Testis (tissue), 3 donors: ENCODE measurements around the gene CST6. TPM values are rescaled to one million over a fixed set of nuclear protein-coding genes. Genes with fewer than 3 reads are reported as not detected.
A peak's percentile ranks its signal among the peaks of the same experiment; 100 is the strongest.

Experiments used
- DNase-seq: peaks from one replicate; pipeline ENCODE4 v3.0.0-alpha.2; 2019
- H3K27ac ChIP-seq, 2 donors: fragments of 200-600 bp; sonication (generic); one replicate each; pipeline ENCODE4 v1.5.1; 2019
- H3K27me3 ChIP-seq: fragments of 200-600 bp; sonication (generic); one replicate; pipeline ENCODE4 v1.5.1; 2019
- H3K36me3 ChIP-seq: fragments of 200-600 bp; sonication (generic); one replicate; pipeline ENCODE4 v1.5.1; 2017; ENCODE audit warnings: low read depth; ENCODE audit errors: missing control alignments
- H3K4me1 ChIP-seq: fragments of 200-600 bp; sonication (generic); one replicate; pipeline ENCODE4 v1.5.1; 2019
- H3K4me3 ChIP-seq, 2 donors: fragments of 200-600 bp; sonication (generic); one replicate each; pipeline ENCODE4 v1.5.1; 2017 to 2019
- H3K9me3 ChIP-seq: fragments of 200-600 bp; sonication (generic); one replicate; pipeline ENCODE4 v1.5.1; 2017
- POLR2A ChIP-seq: fragments of 450-650 bp; IDR thresholded peaks from one replicate; pipeline ENCODE4 v1.6.1; 2017; ENCODE audit warnings: antibody characterized with exemption, mild to moderate bottlenecking, moderate library complexity
- WGBS, 2 donors: methylation state at CpG; one replicate each; pipeline ENCODE4 v1.1.5; 2018; 5-methylcytosine and 5-hydroxymethylcytosine counted together
- intact Hi-C: fragments of 100-400 bp; cut with DNase I; formaldehyde crosslinking; loops from one replicate; pipeline ENCODE4 v1.15.1; 2023; ENCODE audit warnings: low total_unique reads
- polyA plus RNA-seq: library from polyadenylated mRNA; stranded (reverse); fragments of 350-450 nt; fragmentation: Illumina TruSeq; extraction: RNeasy Lipid Tissue Mini Kit (QIAGEN cat#74804); gene quantifications from one replicate; pipeline ENCODE4 v1.2.3, GENCODE V29; 2014; ENCODE audit warnings: low read depth, low replicate concordance; ENCODE audit not compliant: insufficient read depth
- total RNA-seq, 2 donors: library from RNA; depleted of rRNA; stranded (reverse); fragments of >200 nt; gene quantifications; one replicate each; pipeline ENCODE4 v1.2.3, GENCODE V29; 2016
- TF ChIP-seq, protein P1 (sequence below), 3 experiments: fragments of 450-650 bp in 2 of 3; fragments of 200-600 bp in 1 of 3; sonication (generic) in 1 of 3; IDR thresholded peaks; one replicate each; pipeline ENCODE4 v1.5.1; 2016 to 2019; ENCODE audit warnings: antibody characterized with exemption in 3 of 3, mild to moderate bottlenecking in 2 of 3, moderate library complexity in 1 of 3

CST6 gene
- total and polyA plus RNA-seq, 3 donors from 2014 or later = 3.0 to 11.9 (median 6.6) TPM

- peaks cover 13% of the 10 kb centered on the region for H3K4me1 ChIP-seq
- H3K27me3 ChIP-seq = no peaks in the 10 kb centered on the region
- intact Hi-C loops = no loop called here
- 0 to 1% methylated on average over 16 to 55 of the region's 55 CpGs for WGBS, 2 donors
- peak within 1 kb of the TSS; percentile 92 to 98 for H3K27ac ChIP-seq
- DNase-seq = peak; percentile 95
- no peaks in the 10 kb centered on the region for H3K9me3 ChIP-seq
- H3K4me3 ChIP-seq = peak within 1 kb of the TSS; percentile 90 to 93
- no peaks in the 10 kb centered on the region for H3K36me3 ChIP-seq
- no peak for TF ChIP-seq POLR2A
- TF ChIP-seq, protein P1, sequence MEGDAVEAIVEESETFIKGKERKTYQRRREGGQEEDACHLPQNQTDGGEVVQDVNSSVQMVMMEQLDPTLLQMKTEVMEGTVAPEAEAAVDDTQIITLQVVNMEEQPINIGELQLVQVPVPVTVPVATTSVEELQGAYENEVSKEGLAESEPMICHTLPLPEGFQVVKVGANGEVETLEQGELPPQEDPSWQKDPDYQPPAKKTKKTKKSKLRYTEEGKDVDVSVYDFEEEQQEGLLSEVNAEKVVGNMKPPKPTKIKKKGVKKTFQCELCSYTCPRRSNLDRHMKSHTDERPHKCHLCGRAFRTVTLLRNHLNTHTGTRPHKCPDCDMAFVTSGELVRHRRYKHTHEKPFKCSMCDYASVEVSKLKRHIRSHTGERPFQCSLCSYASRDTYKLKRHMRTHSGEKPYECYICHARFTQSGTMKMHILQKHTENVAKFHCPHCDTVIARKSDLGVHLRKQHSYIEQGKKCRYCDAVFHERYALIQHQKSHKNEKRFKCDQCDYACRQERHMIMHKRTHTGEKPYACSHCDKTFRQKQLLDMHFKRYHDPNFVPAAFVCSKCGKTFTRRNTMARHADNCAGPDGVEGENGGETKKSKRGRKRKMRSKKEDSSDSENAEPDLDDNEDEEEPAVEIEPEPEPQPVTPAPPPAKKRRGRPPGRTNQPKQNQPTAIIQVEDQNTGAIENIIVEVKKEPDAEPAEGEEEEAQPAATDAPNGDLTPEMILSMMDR (IDR thresholded peaks at IDR 0.05) = no peak
Observed at GRCh38 chr11:66001942-66002647, 9.7 kb upstream of the CST6 start, which contains the start of the genes BANF1 and EIF1AD. Gene BANF1 (plus strand): TSS chr11:66002503. CDS start chr11:66003251, 748 bp downstream. Gene EIF1AD (minus strand): TSS chr11:66002157. CDS start chr11:66000389, 1,768 bp downstream.

- Histone ChIP-seq H3K27me3 (no peaks in the 10 kb centered on the region), H3K4me3 (peak overlapping the region; percentile 90 to 93), H3K9me3 (no peaks in the 10 kb centered on the region), H3K36me3 (no peaks in the 10 kb centered on the region), H3K4me1 (peaks cover 16% of the 10 kb centered on the region), H3K27ac (peak overlapping the region; percentile 92 to 98)
- intact Hi-C loops = no loop called here
- 0% methylated on average over 7 to 37 of the region's 40 CpGs for WGBS, 2 donors
- TF ChIP-seq, protein P1 (IDR thresholded peaks at IDR 0.05) = no peak
- TF ChIP-seq POLR2A = no peak
- DNase-seq = peak; percentile 71
Observed at GRCh38 chr11:66002648-66003225, 9.1 kb upstream of the CST6 start.

DNA sequence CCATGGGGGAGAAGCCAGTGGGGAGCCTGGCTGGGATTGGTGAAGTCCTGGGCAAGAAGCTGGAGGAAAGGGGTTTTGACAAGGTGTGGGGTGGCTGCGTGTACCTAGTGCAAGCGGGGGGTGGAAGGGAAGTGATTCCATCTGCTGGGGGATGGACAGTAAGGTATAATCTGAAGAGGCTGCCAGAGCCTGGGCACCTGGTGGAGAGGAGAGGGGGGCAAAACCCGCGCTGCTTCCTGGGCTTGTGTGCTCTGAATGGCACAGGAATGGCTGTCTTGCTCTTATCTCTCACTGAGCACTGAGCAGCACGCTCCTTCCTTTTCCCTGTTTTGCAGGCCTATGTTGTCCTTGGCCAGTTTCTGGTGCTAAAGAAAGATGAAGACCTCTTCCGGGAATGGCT is 8.5 kb upstream of the CST6 start:
- no peaks in the 10 kb centered on the region for H3K36me3 ChIP-seq
- no peaks in the 10 kb centered on the region for H3K27me3 ChIP-seq
- peaks cover 16% of the 10 kb centered on the region for H3K4me1 ChIP-seq
- intact Hi-C loops = no loop called here
- no peak for DNase-seq
- 41 to 49% methylated on average over 5 to 6 of the region's 6 CpGs for WGBS, 2 donors
- peak overlapping the region in 1 of 2 donors; percentile 93 for H3K4me3 ChIP-seq
- H3K9me3 ChIP-seq = no peaks in the 10 kb centered on the region
- TF ChIP-seq, protein P1 (IDR thresholded peaks at IDR 0.05) = no peak
- no peak for TF ChIP-seq POLR2A
- H3K27ac ChIP-seq = peak overlapping the region in 1 of 2 donors; percentile 98

GRCh38 chr11:66004186-66004585 is 7.6 kb upstream of the CST6 start:
- intact Hi-C loops = no loop called here
- DNase-seq = no peak

More at GRCh38 chr11:66004186-66004585, 7.6 kb upstream of the CST6 start:
- 49 to 63% methylated on average over 4 of the region's 4 CpGs for WGBS, 2 donors
- Histone ChIP-seq H3K9me3 (no peaks in the 10 kb centered on the region), H3K36me3 (no peaks in the 10 kb centered on the region), H3K27me3 (no peaks in the 10 kb centered on the region), H3K4me1 (peaks cover 16% of the 10 kb centered on the region), H3K4me3 (no peak overlapping the region), H3K27ac (no peak overlapping the region)
- TF ChIP-seq POLR2A = no peak
- TF ChIP-seq, protein P1 (IDR thresholded peaks at IDR 0.05) = no peak
